Upper lobe of left lung (tissue), 6 donors: Measurements from ENCODE around the gene ALKBH5. TPM values are rescaled to one million over a fixed set of nuclear protein-coding genes. Genes with fewer than 3 reads are reported as not detected.

Experiments
- ATAC-seq, 2 donors: fragments of 200-7000 bp; cut with Tn5 transposase; one replicate each; pipeline ENCODE4 v1.9.1; 2022; ENCODE audit warnings: mild to moderate bottlenecking in 2 of 2, moderate library complexity in 2 of 2; ENCODE audit not compliant: low FRiP score in 2 of 2
- DNase-seq, 2 donors: peaks; one replicate each; pipeline ENCODE4 v3.0.0-alpha.2; 2019 to 2020
- H3K27ac ChIP-seq, 4 donors: fragments of 200-600 bp; sonication (generic); one replicate each; pipeline ENCODE4 v1.5.1; 2016 to 2019
- H3K27me3 ChIP-seq, 4 donors: fragments of 200-600 bp; sonication (generic); one replicate each; pipeline ENCODE4 v1.5.1; 2017 to 2019
- H3K36me3 ChIP-seq, 4 donors: fragments of 200-600 bp; sonication (generic); one replicate each; pipeline ENCODE4 v1.5.1; 2016 to 2019
- H3K4me1 ChIP-seq, 4 donors: fragments of 200-600 bp; sonication (generic); one replicate each; pipeline ENCODE4 v1.5.1; 2018 to 2019
- H3K4me3 ChIP-seq, 4 donors: fragments of 200-600 bp; sonication (generic); one replicate each; pipeline ENCODE4 v1.5.1; 2017 to 2019; ENCODE audit warnings: mild to moderate bottlenecking in 2 of 4, moderate library complexity in 1 of 4
- H3K9me3 ChIP-seq, 4 donors: fragments of 200-600 bp; sonication (generic); one replicate each; pipeline ENCODE4 v1.5.1; 2018 to 2019
- CTCF ChIP-seq, 6 experiments: fragments of 450-650 bp in 4 of 6; fragments of 200-600 bp in 2 of 6; sonication (generic) in 2 of 6; IDR thresholded peaks; one replicate each; pipeline ENCODE4 v1.5.1; 2016 to 2019; ENCODE audit warnings: antibody characterized with exemption in 6 of 6
- EP300 ChIP-seq, 4 donors: sonication (generic); formaldehyde crosslinking; IDR thresholded peaks; one replicate each; pipeline ENCODE4 v1.5.1; 2017; ENCODE audit warnings: antibody characterized with exemption in 4 of 4, control low read depth in 2 of 4
- POLR2A ChIP-seq, 4 donors: fragments of 450-650 bp; IDR thresholded peaks; one replicate each; pipeline ENCODE4 v1.5.1; 2016 to 2017; ENCODE audit warnings: antibody characterized with exemption in 4 of 4, mild to moderate bottlenecking in 2 of 4
- POLR2AphosphoS5 ChIP-seq, 2 donors: sonication (generic); formaldehyde crosslinking; IDR thresholded peaks; one replicate each; pipeline ENCODE4 v1.5.1; 2017; ENCODE audit warnings: antibody characterized with exemption in 2 of 2
- WGBS, 2 donors: methylation state at CpG; one replicate each; pipeline ENCODE4 v1.1.5; 2017 to 2018; 5-methylcytosine and 5-hydroxymethylcytosine counted together
- total RNA-seq, 6 donors: library from RNA; depleted of rRNA in 4 of 6; stranded (reverse); fragments of >200 nt in 4 of 6; gene quantifications; one replicate each; pipeline versions ENCODE4 v1.1.0 to v1.2.1, GENCODE V29; 2016 to 2021
- donor health status: DM: no; HTN: no; CAD: no; lungs with moderate emphysema.
- donor health status: DM: no; HTN: yes; CAD: no; lungs with severe emphysema.

The ALKBH5 gene
- total RNA-seq, 6 donors from 2014 or later = 63.9 to 112 (median 94.7) TPM

DNA sequence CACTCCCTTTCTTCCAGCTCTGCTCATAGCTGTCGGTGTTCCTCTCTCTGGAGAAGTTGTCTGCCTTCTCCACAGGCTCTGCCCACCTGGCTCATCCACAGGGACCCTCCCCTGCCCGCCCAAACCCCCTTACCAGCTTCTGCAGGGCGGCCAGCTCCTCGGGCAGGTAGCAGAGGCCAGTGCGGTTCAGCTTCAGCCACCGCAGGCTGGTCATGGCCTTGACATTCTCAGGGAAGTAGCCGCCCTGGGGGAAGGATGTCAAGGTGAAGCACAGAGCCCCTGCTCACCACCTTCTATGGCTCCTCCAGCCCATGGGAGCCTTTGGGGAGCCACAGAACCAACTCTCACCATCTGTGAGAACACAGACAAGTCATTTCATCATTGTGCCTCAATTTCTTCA lies 73.1 kb downstream of the ALKBH5 start:
- no peak for ATAC-seq
- Histone ChIP-seq H3K36me3 (peaks cover 18 to 51% (median 47%) of the 10 kb centered on the region in 4 donors), H3K27me3 (no peaks in the 10 kb centered on the region), H3K9me3 (no peaks in the 10 kb centered on the region), H3K4me3 (peak overlapping the region in 1 of 4 donors; percentile 76), H3K4me1 (peaks cover 35 to 44% (median 39%) of the 10 kb centered on the region in 4 donors), H3K27ac (peak overlapping the region; percentile 22 to 99 (median 98))
- TF ChIP-seq EP300 (IDR thresholded peaks at IDR 0.05) (no peak), CTCF (IDR thresholded peaks at IDR 0.05) (no peak), POLR2AphosphoS5 (IDR thresholded peaks at IDR 0.05) (no peak), POLR2A (IDR thresholded peaks at IDR 0.05) (no peak)
- DNase-seq = no peak
- 88 to 89% methylated on average over 3 to 7 of the region's 7 CpGs for WGBS, 2 donors

GRCh38 chr17:18257268-18257981 lies 73.8 kb downstream of the ALKBH5 start:
- DNase-seq (peak; percentile 85 to 88), ATAC-seq (peak; percentile 1 to 38)
- no peaks in the 10 kb centered on the region for H3K9me3 ChIP-seq
- H3K27ac ChIP-seq = peak overlapping the region; percentile 97 to 99 (median 99)
- peaks cover 18 to 44% (median 40%) of the 10 kb centered on the region in 4 donors for H3K36me3 ChIP-seq
- peaks cover 41 to 51% (median 45%) of the 10 kb centered on the region in 4 donors for H3K4me1 ChIP-seq
- H3K4me3 ChIP-seq = peak overlapping the region; percentile 76 to 100 (median 87)
- no peaks in the 10 kb centered on the region for H3K27me3 ChIP-seq
- WGBS, 2 donors = 17 to 20% methylated on average over 13 to 17 of the region's 18 CpGs
- TF ChIP-seq POLR2AphosphoS5 (IDR thresholded peaks at IDR 0.05) = no peak
- no peak for TF ChIP-seq CTCF (IDR thresholded peaks at IDR 0.05)
- TF ChIP-seq EP300 (IDR thresholded peaks at IDR 0.05) = no peak
- TF ChIP-seq POLR2A (IDR thresholded peaks at IDR 0.05) = no peak

DNA sequence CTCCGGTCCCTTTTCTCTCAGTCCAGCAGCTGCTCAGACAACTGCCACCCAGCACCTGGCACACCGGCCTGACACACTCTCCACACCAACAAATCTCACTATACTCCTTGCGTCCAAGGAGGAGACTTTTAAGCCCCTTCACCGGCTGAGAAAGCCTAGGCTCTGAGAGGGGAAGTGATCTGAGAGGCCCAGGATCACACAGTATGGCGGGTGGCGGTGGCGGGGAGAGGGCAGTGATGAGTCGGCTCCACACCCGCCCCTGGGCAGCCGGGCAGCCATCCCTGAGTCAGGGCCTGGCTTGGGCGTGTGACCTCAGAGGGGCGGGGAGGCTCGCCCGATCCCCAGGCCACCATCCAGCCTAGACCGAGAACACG lies 74.3 kb downstream of the ALKBH5 start:
- Histone ChIP-seq H3K4me1 (peaks cover 42 to 56% (median 49%) of the 10 kb centered on the region in 4 donors), H3K27ac (peak overlapping the region; percentile 97 to 99 (median 99)), H3K9me3 (no peaks in the 10 kb centered on the region), H3K4me3 (peak overlapping the region; percentile 76 to 100 (median 87)), H3K27me3 (no peaks in the 10 kb centered on the region), H3K36me3 (peaks cover 14 to 41% (median 35%) of the 10 kb centered on the region in 4 donors)
- ATAC-seq (peak; percentile 83 to 87), DNase-seq (peak in 1 of 2 donors; percentile 89)
- TF ChIP-seq POLR2AphosphoS5 (IDR thresholded peaks at IDR 0.05) (peak; percentile 32 to 59), POLR2A (IDR thresholded peaks at IDR 0.05) (no peak)
- WGBS, 2 donors = 0 to 1% methylated on average over 9 to 14 of the region's 16 CpGs

- ATAC-seq = peak; percentile 35 to 82
Measured at GRCh38 chr17:18258356-18259038, 74.9 kb downstream of the ALKBH5 start, which contains the start of gene FLII. TSS of gene FLII (minus strand) at chr17:18258738. CDS start at chr17:18258690, 48 bp downstream.

More at GRCh38 chr17:18258356-18259038, 74.9 kb downstream of the ALKBH5 start, which contains the start of gene FLII:
- 0 to 4% methylated on average over 2 to 21 of the region's 71 CpGs for WGBS, 2 donors
- Histone ChIP-seq H3K36me3 (peaks cover 12 to 41% (median 33%) of the 10 kb centered on the region in 4 donors), H3K9me3 (no peaks in the 10 kb centered on the region), H3K27ac (peak within 1 kb of the TSS; percentile 97 to 99 (median 99)), H3K4me3 (peak within 1 kb of the TSS; percentile 76 to 100 (median 87)), H3K27me3 (no peaks in the 10 kb centered on the region), H3K4me1 (peaks cover 42 to 56% (median 49%) of the 10 kb centered on the region in 4 donors)
- DNase-seq = peak; percentile 59 to 94
- TF ChIP-seq CTCF (IDR thresholded peaks at IDR 0.05) (peak in 1 of 6 experiments; percentile 20), EP300 (IDR thresholded peaks at IDR 0.05) (no peak), POLR2AphosphoS5 (IDR thresholded peaks at IDR 0.05) (peak; percentile 82 to 89), POLR2A (IDR thresholded peaks at IDR 0.05) (peak in 2 of 4 donors; percentile 90 to 92)

Other genes with a start within 250 kb of the ALKBH5 start
- 100 to 1,000 TPM in 1 of 6 donors, 10 to 100 TPM in 5; 54.2 to 134 (median 72.9) TPM for gene TOM1L2, start 211.4 kb upstream of the ALKBH5 start, total RNA-seq
- gene DRC3, start 211.0 kb upstream of the ALKBH5 start, total RNA-seq = 10 to 100 TPM in 4 of 6 donors, 1 to 10 TPM in 2; 1.5 to 46.2 (median 11.4) TPM
- 10 to 100 TPM; 19.2 to 68.1 (median 30.7) TPM for gene ATPAF2, start 144.7 kb upstream of the ALKBH5 start, total RNA-seq
- gene GID4, start 144.4 kb upstream of the ALKBH5 start, total RNA-seq = 10 to 100 TPM in 3 of 6 donors, 1 to 10 TPM in 3; 6.3 to 17.1 (median 9.8) TPM
- 10 to 100 TPM; 28.7 to 40.9 (median 33.5) TPM for gene DRG2, start 95.9 kb upstream of the ALKBH5 start, total RNA-seq
- gene MYO15A, start 75.1 kb upstream of the ALKBH5 start, total RNA-seq = 1 to 10 TPM; 2.0 to 9.4 (median 3.9) TPM
- 10 to 100 TPM in 5 of 6 donors, 1 to 10 TPM in 1; 9.8 to 16.4 (median 13.8) TPM for gene LLGL1, start 41.8 kb downstream of the ALKBH5 start, total RNA-seq
- 100 to 1,000 TPM; 313 to 552 (median 376) TPM for gene FLII, start 74.9 kb downstream of the ALKBH5 start, total RNA-seq
- 10 to 100 TPM; 17.2 to 79.3 (median 31.8) TPM for gene MIEF2, start 76.8 kb downstream of the ALKBH5 start, total RNA-seq
- gene TOP3A, start 131.2 kb downstream of the ALKBH5 start, total RNA-seq = 10 to 100 TPM; 23.4 to 36.3 (median 32.9) TPM
- 10 to 100 TPM; 17.1 to 25.2 (median 21.5) TPM for gene SMCR8, start 131.5 kb downstream of the ALKBH5 start, total RNA-seq
- gene SHMT1, start 179.7 kb downstream of the ALKBH5 start, total RNA-seq = 10 to 100 TPM; 27.3 to 54.5 (median 42.5) TPM
- 10 to 100 TPM in 1 of 6 donors, 1 to 10 TPM in 4, under 1 TPM in 1; 1.00 to 10.5 (median 2.3) TPM for gene EVPLL, start 193.9 kb downstream of the ALKBH5 start, total RNA-seq